Neural cell (in vitro differentiated cells): ENCODE results near the gene HOXC12. TPM values are rescaled to one million over a fixed set of nuclear protein-coding genes. Genes with fewer than 3 reads are reported as not detected.

Experiments
- H2AFZ ChIP-seq: fragments of 200-600, 300-800 bp; sonication (generic), shearing (Covaris generic); 2 replicates; pipeline ENCODE4 v1.6.0; 2014; ENCODE audit warnings: low read depth, mild to moderate bottlenecking, antibody characterized with exemption, low read length, moderate library complexity
- H3F3A ChIP-seq: fragments of 200-600 bp; shearing (Covaris generic); 2 replicates; pipeline ENCODE4 v1.6.1; 2016; ENCODE audit warnings: mild to moderate bottlenecking, moderate library complexity, mixed read lengths, antibody characterized with exemption, low read length; ENCODE audit not compliant: insufficient read depth, poor library complexity, severe bottlenecking
- H3K27ac ChIP-seq: fragments of 200-600, 300-800 bp; sonication (generic), shearing (Covaris generic); 2 replicates; pipeline ENCODE4 v1.5.1; 2014; ENCODE audit warnings: mild to moderate bottlenecking, low read length, moderate library complexity
- H3K27me3 ChIP-seq: fragments of 300-800, 200-600 bp; sonication (generic), shearing (Covaris generic); 2 replicates; pipeline ENCODE4 v1.6.0; 2014; ENCODE audit warnings: mild to moderate bottlenecking, low read depth, low read length, moderate library complexity; ENCODE audit not compliant: insufficient read depth
- H3K36me3 ChIP-seq: fragments of 300-800, 200-600 bp; sonication (generic), shearing (Covaris generic); 2 replicates; pipeline ENCODE4 v1.5.1; 2014; ENCODE audit warnings: mild to moderate bottlenecking, antibody characterized with exemption, low read length, moderate library complexity; ENCODE audit not compliant: insufficient read depth
- H3K4me2 ChIP-seq: fragments of 300-800, 200-600 bp; sonication (generic), shearing (Covaris generic); 2 replicates; pipeline ENCODE4 v1.6.0; 2014; ENCODE audit warnings: mild to moderate bottlenecking, low read length
- H3K4me3 ChIP-seq: fragments of 300-800, 200-600 bp; sonication (generic), shearing (Covaris generic); 2 replicates; pipeline ENCODE4 v1.5.1; 2014; ENCODE audit warnings: mild to moderate bottlenecking, low read length, moderate library complexity
- H3K79me2 ChIP-seq: fragments of 200-600 bp; shearing (Covaris generic); replicated peaks from 2 replicates; pipeline ENCODE4 v1.6.0; 2014; ENCODE audit warnings: mild to moderate bottlenecking, low read length, moderate library complexity; ENCODE audit not compliant: insufficient read depth
- H3K9ac ChIP-seq: fragments of 300-800, 200-600 bp; sonication (generic), shearing (Covaris generic); 2 replicates; pipeline ENCODE4 v1.6.1; 2016; ENCODE audit warnings: mild to moderate bottlenecking, low read length, mixed read lengths
- H3K9me2 ChIP-seq: fragments of 200-600 bp; shearing (Covaris generic); 2 replicates; pipeline ENCODE4 v1.6.1; 2016; ENCODE audit warnings: mild to moderate bottlenecking, low read length, mixed read lengths; ENCODE audit not compliant: insufficient read depth
- H3K9me3 ChIP-seq: fragments of 200-600, 300-800 bp; sonication (generic), shearing (Covaris generic); 2 replicates; pipeline ENCODE4 v1.6.1; 2016; ENCODE audit warnings: mild to moderate bottlenecking, mixed run types, low read length, moderate library complexity, mixed read lengths
- H4K20me1 ChIP-seq: fragments of 200-600 bp; shearing (Covaris generic); 2 replicates; pipeline ENCODE4 v1.6.1; 2016; ENCODE audit warnings: mild to moderate bottlenecking, mixed run types; ENCODE audit not compliant: insufficient read depth
- EP300 ChIP-seq: fragments of 450-650 bp; conservative IDR thresholded peaks from 2 replicates; pipeline ENCODE4 v1.6.1; 2014; ENCODE audit warnings: antibody characterized with exemption, mild to moderate bottlenecking, moderate library complexity; ENCODE audit not compliant: poor library complexity, severe bottlenecking
- EZH2 ChIP-seq: fragments of 200-600, 300-800 bp; shearing (Covaris generic), sonication (generic); IDR thresholded peaks from 2 replicates; pipeline ENCODE4 v1.6.1; 2014; ENCODE audit warnings: antibody characterized with exemption, low read length, borderline replicate concordance, mild to moderate bottlenecking; ENCODE audit not compliant: insufficient read depth, poor library complexity, severe bottlenecking
- MXI1 ChIP-seq: fragments of 450-650 bp; conservative IDR thresholded peaks from 2 replicates; pipeline ENCODE4 v1.6.1; 2014; ENCODE audit warnings: antibody characterized with exemption, mild to moderate bottlenecking; ENCODE audit not compliant: poor library complexity, severe bottlenecking
- POLR2AphosphoS5 ChIP-seq: IDR thresholded peaks from 2 replicates; pipeline ENCODE4 v1.6.1; 2012
- RAD21 ChIP-seq: fragments of 450-650 bp; conservative IDR thresholded peaks from 2 replicates; pipeline ENCODE4 v1.6.1; 2014; ENCODE audit warnings: antibody characterized with exemption, mild to moderate bottlenecking, moderate library complexity
- REST ChIP-seq: IDR thresholded peaks from 2 replicates; pipeline ENCODE4 v1.6.1; 2012; ENCODE audit warnings: borderline replicate concordance
- SMC3 ChIP-seq: fragments of 450-650 bp; conservative IDR thresholded peaks from 2 replicates; pipeline ENCODE4 v1.6.1; 2014; ENCODE audit warnings: antibody characterized with exemption, mild to moderate bottlenecking, moderate library complexity; ENCODE audit not compliant: poor library complexity
- TAF1 ChIP-seq: IDR thresholded peaks from 2 replicates; pipeline ENCODE4 v1.6.1; 2012; ENCODE audit warnings: low read depth
- polyA plus RNA-seq: library from polyadenylated mRNA; depleted of rRNA; stranded (reverse); fragments of >200 nt; gene quantifications from 2 replicates; pipeline ENCODE4 v1.2.3, GENCODE V29; 2014
- TF ChIP-seq, protein P1 (sequence below): fragments of 450-650 bp; IDR thresholded peaks from 2 replicates; pipeline ENCODE4 v1.5.1; 2014; ENCODE audit warnings: antibody characterized with exemption, mild to moderate bottlenecking, moderate library complexity; ENCODE audit not compliant: poor library complexity, severe bottlenecking

The HOXC12 gene
- polyA plus RNA-seq, 1 donor from 2014 or later, result not detected

GRCh38 chr12:53944907-53945847, 9.5 kb upstream of the HOXC12 start:
- no peak overlapping the region for H3K4me2 ChIP-seq

GRCh38 chr12:53947743-53948142, 7.0 kb upstream of the HOXC12 start:
- peaks cover 100% of the 10 kb centered on the region for H3K27me3 ChIP-seq
- H3K79me2 ChIP-seq, result no peaks in the 10 kb centered on the region
- no peak overlapping the region for H3K27ac ChIP-seq
- H3K9me3 ChIP-seq, result no peaks in the 10 kb centered on the region
- no peaks in the 10 kb centered on the region for H3K36me3 ChIP-seq
- H3F3A ChIP-seq, result no peaks in the 10 kb centered on the region
- H3K4me3 ChIP-seq, result no peak overlapping the region
- no peaks in the 10 kb centered on the region for H3K9me2 ChIP-seq
- H3K4me2 ChIP-seq, result no peak overlapping the region
- H3K9ac ChIP-seq, result no peak overlapping the region
- H2AFZ ChIP-seq, result no peak overlapping the region
- no peaks in the 10 kb centered on the region for H4K20me1 ChIP-seq
- no peak for TF ChIP-seq MXI1
- no peak for TF ChIP-seq SMC3
- TF ChIP-seq REST, result no peak
- TF ChIP-seq, protein P1, sequence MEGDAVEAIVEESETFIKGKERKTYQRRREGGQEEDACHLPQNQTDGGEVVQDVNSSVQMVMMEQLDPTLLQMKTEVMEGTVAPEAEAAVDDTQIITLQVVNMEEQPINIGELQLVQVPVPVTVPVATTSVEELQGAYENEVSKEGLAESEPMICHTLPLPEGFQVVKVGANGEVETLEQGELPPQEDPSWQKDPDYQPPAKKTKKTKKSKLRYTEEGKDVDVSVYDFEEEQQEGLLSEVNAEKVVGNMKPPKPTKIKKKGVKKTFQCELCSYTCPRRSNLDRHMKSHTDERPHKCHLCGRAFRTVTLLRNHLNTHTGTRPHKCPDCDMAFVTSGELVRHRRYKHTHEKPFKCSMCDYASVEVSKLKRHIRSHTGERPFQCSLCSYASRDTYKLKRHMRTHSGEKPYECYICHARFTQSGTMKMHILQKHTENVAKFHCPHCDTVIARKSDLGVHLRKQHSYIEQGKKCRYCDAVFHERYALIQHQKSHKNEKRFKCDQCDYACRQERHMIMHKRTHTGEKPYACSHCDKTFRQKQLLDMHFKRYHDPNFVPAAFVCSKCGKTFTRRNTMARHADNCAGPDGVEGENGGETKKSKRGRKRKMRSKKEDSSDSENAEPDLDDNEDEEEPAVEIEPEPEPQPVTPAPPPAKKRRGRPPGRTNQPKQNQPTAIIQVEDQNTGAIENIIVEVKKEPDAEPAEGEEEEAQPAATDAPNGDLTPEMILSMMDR, result no peak
- no peak for TF ChIP-seq POLR2AphosphoS5
- no peak for TF ChIP-seq TAF1

More at GRCh38 chr12:53944907-53945847, 9.5 kb upstream of the HOXC12 start:
- peaks cover 100% of the 10 kb centered on the region for H3K27me3 ChIP-seq
- H2AFZ ChIP-seq, result no peak overlapping the region
- no peaks in the 10 kb centered on the region for H3K79me2 ChIP-seq
- no peak overlapping the region for H3K4me3 ChIP-seq
- H3K27ac ChIP-seq, result no peak overlapping the region
- H3K36me3 ChIP-seq, result no peaks in the 10 kb centered on the region
- no peaks in the 10 kb centered on the region for H3K9me3 ChIP-seq
- H3K9ac ChIP-seq, result no peak overlapping the region
- H3F3A ChIP-seq, result no peaks in the 10 kb centered on the region
- TF ChIP-seq SMC3 (no peak), POLR2AphosphoS5 (no peak), REST (no peak), EP300 (no peak), RAD21 (no peak), TAF1 (no peak), MXI1 (no peak), EZH2 (no peak)
- TF ChIP-seq, protein P1, result no peak
- H3K9me2 ChIP-seq, result no peaks in the 10 kb centered on the region
- H4K20me1 ChIP-seq, result no peaks in the 10 kb centered on the region
